PC-9 (cell line): ENCODE measurements around the gene KIAA0753.

Experiments
- EZH2 ChIP-seq: fragments of 200-600 bp; sonication (generic); IDR thresholded peaks from 2 replicates; pipeline ENCODE4 v1.8.0; 2017; ENCODE audit warnings: antibody characterized with exemption, low read depth
- TF ChIP-seq, protein P1 (sequence below): fragments of 200-600 bp; sonication (generic); conservative IDR thresholded peaks from 2 replicates; pipeline ENCODE4 v1.6.1; 2017; ENCODE audit warnings: mixed run types, antibody characterized with exemption, mild to moderate bottlenecking, moderate library complexity

DNA sequence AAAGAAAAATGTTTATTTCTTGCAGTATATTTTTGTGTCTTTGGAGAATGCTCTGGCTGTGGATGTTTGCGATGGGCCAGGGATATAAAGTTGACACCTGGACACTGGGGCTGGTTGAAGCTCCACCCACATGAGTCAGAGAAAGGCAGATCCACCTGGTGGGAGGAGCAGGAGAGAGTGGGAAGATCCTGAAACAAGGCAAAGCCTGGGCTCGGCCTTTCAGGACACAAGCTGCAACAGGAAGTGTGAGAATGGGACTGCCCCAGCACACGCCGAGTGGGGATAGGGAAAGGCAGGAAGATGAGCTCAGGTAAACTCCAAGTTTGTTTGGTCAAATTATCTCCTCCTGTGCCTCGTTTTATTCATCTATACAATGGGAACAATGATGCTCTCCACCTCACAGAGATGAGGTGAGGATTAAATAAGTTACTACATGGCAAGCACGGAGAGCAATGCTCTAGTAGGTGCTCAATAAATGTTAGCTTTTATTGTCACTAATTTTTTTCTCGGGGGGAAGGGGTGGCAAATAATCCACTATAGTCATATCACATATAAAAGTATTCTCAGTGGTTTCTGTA lies 62.7 kb downstream of the KIAA0753 start:
- TF ChIP-seq, protein P1, sequence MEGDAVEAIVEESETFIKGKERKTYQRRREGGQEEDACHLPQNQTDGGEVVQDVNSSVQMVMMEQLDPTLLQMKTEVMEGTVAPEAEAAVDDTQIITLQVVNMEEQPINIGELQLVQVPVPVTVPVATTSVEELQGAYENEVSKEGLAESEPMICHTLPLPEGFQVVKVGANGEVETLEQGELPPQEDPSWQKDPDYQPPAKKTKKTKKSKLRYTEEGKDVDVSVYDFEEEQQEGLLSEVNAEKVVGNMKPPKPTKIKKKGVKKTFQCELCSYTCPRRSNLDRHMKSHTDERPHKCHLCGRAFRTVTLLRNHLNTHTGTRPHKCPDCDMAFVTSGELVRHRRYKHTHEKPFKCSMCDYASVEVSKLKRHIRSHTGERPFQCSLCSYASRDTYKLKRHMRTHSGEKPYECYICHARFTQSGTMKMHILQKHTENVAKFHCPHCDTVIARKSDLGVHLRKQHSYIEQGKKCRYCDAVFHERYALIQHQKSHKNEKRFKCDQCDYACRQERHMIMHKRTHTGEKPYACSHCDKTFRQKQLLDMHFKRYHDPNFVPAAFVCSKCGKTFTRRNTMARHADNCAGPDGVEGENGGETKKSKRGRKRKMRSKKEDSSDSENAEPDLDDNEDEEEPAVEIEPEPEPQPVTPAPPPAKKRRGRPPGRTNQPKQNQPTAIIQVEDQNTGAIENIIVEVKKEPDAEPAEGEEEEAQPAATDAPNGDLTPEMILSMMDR: no peak
- no peak for TF ChIP-seq EZH2
